Fibroblast of skin of left biceps (primary cell): ENCODE data around the gene CYB5R4.
"Not testable (repeated sequence)": the region's sequence is repeated elsewhere in the genome, so short reads cannot be mapped to it uniquely, and the experiment has no call there.

Source experiments
- DNase-seq, 2 experiments: peaks; one replicate each; pipeline ENCODE4 v3.0.0-alpha.2; 2013; ENCODE audit warnings: low read depth in 2 of 2

The CYB5R4 gene

GRCh38 chr6:83911278-83911677, 51.8 kb downstream of the CYB5R4 start:
- no peak for DNase-seq

GRCh38 chr6:83914953-83915352, 55.5 kb downstream of the CYB5R4 start:
- DNase-seq = no peak

- no peak for DNase-seq
These were observed 57.5 kb downstream of the CYB5R4 start for GRCh38 chr6:83917001-83917400.

GRCh38 chr6:83920017-83920416, 60.5 kb downstream of the CYB5R4 start:
- DNase-seq = no peak

GRCh38 chr6:83921315-83921714, 61.8 kb downstream of the CYB5R4 start:
- DNase-seq = no peak

GRCh38 chr6:83927470-83927869, 68.0 kb downstream of the CYB5R4 start:
- no peak for DNase-seq

- DNase-seq = no peak
These were observed 68.8 kb downstream of the CYB5R4 start for GRCh38 chr6:83928286-83928685.

GRCh38 chr6:83946201-83946833, 86.8 kb downstream of the CYB5R4 start:
- not testable (repeated sequence) for DNase-seq

- not testable (repeated sequence) for DNase-seq
These were observed 88.5 kb downstream of the CYB5R4 start for GRCh38 chr6:83947983-83948382.

- DNase-seq = no peak
These were observed 89.4 kb downstream of the CYB5R4 start for GRCh38 chr6:83948851-83949250.

GRCh38 chr6:83951423-83951822, 91.9 kb downstream of the CYB5R4 start:
- DNase-seq = not testable (repeated sequence)

GRCh38 chr6:83952830-83953229, 93.3 kb downstream of the CYB5R4 start:
- no peak for DNase-seq

- DNase-seq = no peak
These were observed 94.9 kb downstream of the CYB5R4 start for GRCh38 chr6:83954371-83954770.

- DNase-seq = peak; percentile 22 to 26
These were observed 98.8 kb downstream of the CYB5R4 start for GRCh38 chr6:83958241-83958685.

GRCh38 chr6:83960664-83961063, 101.2 kb downstream of the CYB5R4 start:
- DNase-seq = no peak

- DNase-seq = no peak
These were observed 103.1 kb downstream of the CYB5R4 start for GRCh38 chr6:83962582-83962981.

- no peak for DNase-seq
These were observed 107.0 kb downstream of the CYB5R4 start for GRCh38 chr6:83966539-83966938.

GRCh38 chr6:83970582-83970981, 111.1 kb downstream of the CYB5R4 start:
- no peak for DNase-seq

- DNase-seq = no peak
These were observed 115.0 kb downstream of the CYB5R4 start for GRCh38 chr6:83974409-83975050.

GRCh38 chr6:83976037-83976755, 116.7 kb downstream of the CYB5R4 start:
- no peak for DNase-seq

GRCh38 chr6:83976871-83977270, 117.4 kb downstream of the CYB5R4 start:
- no peak for DNase-seq

- DNase-seq = no peak
These were observed 118.8 kb downstream of the CYB5R4 start for GRCh38 chr6:83978324-83978734.

GRCh38 chr6:83978997-83979396, 119.5 kb downstream of the CYB5R4 start:
- DNase-seq = no peak
